Immature natural killer cell (primary cell): ENCODE results near the gene MIS18A. TPM values are rescaled to one million over a fixed set of nuclear protein-coding genes. Genes with fewer than 3 reads are reported as not detected.
"Not testable (repeated sequence)": the region's sequence is repeated elsewhere in the genome, so short reads cannot be mapped to it uniquely, and the experiment has no call there.

Experiments used
- DNase-seq, 3 donors: peaks; one replicate each; pipeline ENCODE4 v3.0.0; 2022; ENCODE audit warnings: mixed read lengths in 1 of 3
- H3K27ac Mint-ChIP-seq, 6 donors: one replicate each; pipeline ENCODE4 v1.8.0; 2020; ENCODE audit warnings: mixed read lengths in 6 of 6, mild to moderate bottlenecking in 5 of 6, inconsistent platforms in 4 of 6, moderate library complexity in 3 of 6
- H3K27me3 Mint-ChIP-seq, 3 donors: one replicate each; pipeline ENCODE4 v1.8.0; 2020 to 2021; ENCODE audit warnings: low read depth in 3 of 3, mild to moderate bottlenecking in 3 of 3, mixed read lengths in 3 of 3, moderate library complexity in 3 of 3, inconsistent platforms in 1 of 3
- H3K36me3 Mint-ChIP-seq, 3 donors: one replicate each; pipeline ENCODE4 v1.8.0; 2020; ENCODE audit warnings: mixed read lengths in 3 of 3, inconsistent platforms in 2 of 3, mild to moderate bottlenecking in 2 of 3
- H3K4me1 Mint-ChIP-seq, 2 donors: one replicate each; pipeline ENCODE4 v1.8.0; 2020; ENCODE audit warnings: inconsistent platforms in 2 of 2, mild to moderate bottlenecking in 2 of 2, mixed read lengths in 2 of 2, moderate library complexity in 1 of 2
- H3K4me3 Mint-ChIP-seq, 5 donors: one replicate each; pipeline ENCODE4 v1.8.0; 2020; ENCODE audit warnings: mild to moderate bottlenecking in 5 of 5, mixed read lengths in 5 of 5, inconsistent platforms in 3 of 5, moderate library complexity in 3 of 5
- H3K9me3 Mint-ChIP-seq, 6 donors: one replicate each; pipeline ENCODE4 v1.8.0; 2020; ENCODE audit warnings: mild to moderate bottlenecking in 6 of 6, mixed read lengths in 6 of 6, inconsistent platforms in 4 of 6, moderate library complexity in 3 of 6
- polyA plus RNA-seq, 3 donors: library from polyadenylated mRNA; unstranded; fragments of 300-500 nt; fragmentation: Illumina TruSeq; gene quantifications; one replicate each; pipeline ENCODE4 v1.2.3, GENCODE V29; 2021

The MIS18A gene
- polyA plus RNA-seq, 3 donors from 2014 or later: 6.3 to 10.3 (median 8.7) TPM

DNA sequence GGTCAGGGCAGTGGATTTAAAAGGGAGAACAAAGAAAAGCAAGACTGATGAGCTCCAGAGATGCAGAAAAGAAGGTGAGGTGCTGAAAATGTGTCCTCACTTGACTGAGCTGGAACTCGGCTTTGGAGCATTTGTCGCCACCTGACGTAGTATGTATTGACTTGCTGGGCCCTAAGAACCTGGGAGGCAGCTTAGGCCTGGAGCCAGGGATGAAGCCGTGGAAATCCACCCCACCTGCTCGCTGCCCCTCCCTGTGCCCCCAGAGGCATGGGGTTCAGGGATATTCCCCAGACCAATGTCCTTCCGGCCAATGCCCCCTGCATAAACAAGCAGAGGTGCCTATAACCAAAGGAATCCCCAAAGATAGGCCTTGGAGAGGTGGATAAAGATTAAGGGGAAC, 34.1 kb upstream of the MIS18A start:
- Mint-ChIP-seq H3K27ac (no peak overlapping the region), H3K27me3 (no peaks in the 10 kb centered on the region), H3K4me1 (no peaks in the 10 kb centered on the region), H3K36me3 (peaks cover 0 to 9% (median 3%) of the 10 kb centered on the region in 3 donors), H3K9me3 (no peaks in the 10 kb centered on the region), H3K4me3 (no peak overlapping the region)
- no peak for DNase-seq

DNA sequence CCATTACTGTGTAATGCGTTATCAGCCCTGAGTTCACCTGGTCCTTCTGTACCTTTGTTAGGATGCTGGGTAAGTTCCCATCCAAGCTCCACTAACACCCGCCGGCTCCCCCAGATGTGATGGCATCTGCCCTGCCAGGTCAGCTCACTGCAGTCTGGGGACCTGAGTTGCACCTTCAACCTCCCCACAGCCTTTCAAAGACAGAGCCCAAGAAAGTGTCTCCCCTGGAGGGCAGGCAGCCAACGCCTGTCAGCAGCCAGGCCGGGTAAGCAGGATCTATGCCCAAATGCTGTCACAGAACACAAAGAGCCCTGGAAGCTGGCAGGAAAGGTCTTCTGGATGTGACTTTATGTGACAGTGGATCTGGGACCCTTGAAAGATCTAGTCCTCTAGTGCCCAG, 33.5 kb upstream of the MIS18A start:
- Mint-ChIP-seq H3K4me1 (no peaks in the 10 kb centered on the region), H3K4me3 (no peak overlapping the region), H3K27me3 (no peaks in the 10 kb centered on the region), H3K9me3 (no peaks in the 10 kb centered on the region), H3K36me3 (peaks cover 0 to 9% (median 3%) of the 10 kb centered on the region in 3 donors), H3K27ac (no peak overlapping the region)
- DNase-seq: no peak

- Mint-ChIP-seq H3K27ac (no peak overlapping the region), H3K4me1 (no peaks in the 10 kb centered on the region), H3K9me3 (no peaks in the 10 kb centered on the region), H3K4me3 (no peak overlapping the region), H3K36me3 (peaks cover 0 to 9% (median 3%) of the 10 kb centered on the region in 3 donors), H3K27me3 (no peaks in the 10 kb centered on the region)
- no peak for DNase-seq
These were observed 32.8 kb upstream of the MIS18A start for GRCh38 chr21:32311621-32312020.

GRCh38 chr21:32310976-32311375, 32.1 kb upstream of the MIS18A start:
- not testable (repeated sequence) for H3K27ac Mint-ChIP-seq, DNase-seq, H3K27me3 Mint-ChIP-seq, H3K4me3 Mint-ChIP-seq, H3K36me3 Mint-ChIP-seq, H3K4me1 Mint-ChIP-seq, H3K9me3 Mint-ChIP-seq

- H3K9me3 Mint-ChIP-seq: no peaks in the 10 kb centered on the region
- no peak for DNase-seq
- H3K4me3 Mint-ChIP-seq: no peak overlapping the region
- H3K27me3 Mint-ChIP-seq: peaks cover 0 to 1% (median 0%) of the 10 kb centered on the region in 3 donors
- H3K27ac Mint-ChIP-seq: no peak overlapping the region
- H3K36me3 Mint-ChIP-seq: peaks cover 0 to 9% (median 3%) of the 10 kb centered on the region in 3 donors
- H3K4me1 Mint-ChIP-seq: no peaks in the 10 kb centered on the region
These were observed 31.1 kb upstream of the MIS18A start for GRCh38 chr21:32309906-32310460.

GRCh38 chr21:32308696-32309095, 29.8 kb upstream of the MIS18A start:
- peaks cover 0 to 4% (median 3%) of the 10 kb centered on the region in 3 donors for H3K36me3 Mint-ChIP-seq
- DNase-seq: no peak
- H3K4me3 Mint-ChIP-seq: no peak overlapping the region
- peaks cover 0 to 1% (median 0%) of the 10 kb centered on the region in 3 donors for H3K27me3 Mint-ChIP-seq
- H3K27ac Mint-ChIP-seq: no peak overlapping the region
- H3K9me3 Mint-ChIP-seq: no peaks in the 10 kb centered on the region
- no peaks in the 10 kb centered on the region for H3K4me1 Mint-ChIP-seq

GRCh38 chr21:32307706-32308105, 28.9 kb upstream of the MIS18A start:
- no peak overlapping the region for H3K4me3 Mint-ChIP-seq
- no peak for DNase-seq
- no peaks in the 10 kb centered on the region for H3K9me3 Mint-ChIP-seq
- H3K4me1 Mint-ChIP-seq: no peaks in the 10 kb centered on the region
- peaks cover 0 to 3% (median 0%) of the 10 kb centered on the region in 3 donors for H3K36me3 Mint-ChIP-seq
- H3K27me3 Mint-ChIP-seq: peaks cover 0 to 1% (median 0%) of the 10 kb centered on the region in 3 donors
- no peak overlapping the region for H3K27ac Mint-ChIP-seq

GRCh38 chr21:32306021-32306780, 27.4 kb upstream of the MIS18A start:
- Mint-ChIP-seq H3K36me3 (peaks cover 0 to 5% (median 0%) of the 10 kb centered on the region in 3 donors), H3K4me3 (no peak overlapping the region), H3K9me3 (no peaks in the 10 kb centered on the region), H3K27me3 (peaks cover 0 to 1% (median 0%) of the 10 kb centered on the region in 3 donors), H3K27ac (no peak overlapping the region), H3K4me1 (no peaks in the 10 kb centered on the region)
- DNase-seq: no peak

DNA sequence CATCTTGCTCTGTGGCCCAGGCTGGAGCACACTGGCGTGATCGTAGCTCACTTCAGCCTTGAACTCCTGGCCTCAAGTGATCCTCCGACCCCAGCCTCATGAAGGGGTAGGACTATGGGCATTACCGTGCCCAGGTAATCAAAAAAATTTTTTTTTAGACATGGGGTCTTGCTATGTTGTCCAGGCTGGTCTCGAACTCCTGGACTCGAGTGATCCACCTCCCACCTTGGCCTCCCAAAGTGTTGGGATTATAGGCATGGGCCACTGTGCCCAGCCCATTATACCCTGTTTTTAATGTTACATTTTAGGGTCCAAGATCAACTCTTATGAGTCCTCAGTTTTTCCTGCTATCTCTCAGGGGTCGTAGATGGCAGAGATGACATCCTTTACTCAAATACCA, 26.1 kb upstream of the MIS18A start:
- H3K4me3 Mint-ChIP-seq: no peak overlapping the region
- no peak overlapping the region for H3K27ac Mint-ChIP-seq
- H3K27me3 Mint-ChIP-seq: peaks cover 0 to 1% (median 0%) of the 10 kb centered on the region in 3 donors
- H3K4me1 Mint-ChIP-seq: no peaks in the 10 kb centered on the region
- DNase-seq: no peak
- peaks cover 0 to 3% (median 0%) of the 10 kb centered on the region in 3 donors for H3K36me3 Mint-ChIP-seq
- H3K9me3 Mint-ChIP-seq: no peaks in the 10 kb centered on the region

DNA sequence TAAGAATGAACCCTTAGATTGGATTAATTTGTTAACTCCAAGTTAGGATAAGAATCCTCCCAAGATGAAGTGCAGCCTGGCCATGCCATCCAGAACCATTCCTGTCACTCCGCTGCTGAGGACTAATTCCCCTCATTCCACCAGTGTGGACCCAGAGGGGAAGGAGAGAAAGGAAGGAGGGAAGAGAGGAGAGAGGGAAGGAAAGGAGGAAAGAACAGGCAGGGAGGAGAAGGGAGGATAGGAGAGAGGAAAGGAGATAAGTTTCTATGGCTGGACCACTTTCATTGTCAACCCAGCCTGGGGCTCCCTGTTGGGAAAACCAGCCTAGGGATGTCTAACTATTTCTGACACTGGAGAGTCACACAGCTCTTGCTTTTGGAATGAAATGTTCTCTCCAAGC, 24.5 kb upstream of the MIS18A start:
- DNase-seq: no peak
- peak overlapping the region in 1 of 6 donors; percentile 46 for H3K27ac Mint-ChIP-seq
- peaks cover 0 to 1% (median 0%) of the 10 kb centered on the region in 3 donors for H3K27me3 Mint-ChIP-seq
- no peaks in the 10 kb centered on the region for H3K9me3 Mint-ChIP-seq
- H3K4me1 Mint-ChIP-seq: no peaks in the 10 kb centered on the region
- H3K36me3 Mint-ChIP-seq: peaks cover 0 to 3% (median 0%) of the 10 kb centered on the region in 3 donors
- H3K4me3 Mint-ChIP-seq: no peak overlapping the region

DNA sequence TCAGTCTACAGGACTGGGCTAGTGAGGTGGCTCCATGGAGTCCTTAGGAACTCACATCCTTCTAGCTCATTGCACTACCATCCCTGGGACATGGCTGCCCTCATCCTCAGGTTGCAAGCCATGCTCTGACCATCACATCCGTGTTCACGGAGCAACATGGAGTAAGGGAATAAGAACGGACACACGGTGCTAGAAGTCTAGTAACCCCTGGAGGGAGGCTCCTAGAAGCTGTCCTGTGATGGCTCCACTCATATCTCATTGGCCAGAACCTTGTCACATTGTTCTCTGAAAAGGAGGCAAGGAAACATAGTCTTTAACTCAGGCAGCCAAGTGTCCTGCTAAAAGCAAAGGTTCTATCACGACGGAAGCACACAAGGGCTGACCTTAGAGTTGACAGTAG, 23.7 kb upstream of the MIS18A start:
- Mint-ChIP-seq H3K27ac (no peak overlapping the region), H3K4me1 (no peaks in the 10 kb centered on the region), H3K9me3 (no peaks in the 10 kb centered on the region), H3K4me3 (no peak overlapping the region), H3K27me3 (peaks cover 0 to 1% (median 0%) of the 10 kb centered on the region in 3 donors), H3K36me3 (peaks cover 0 to 3% (median 0%) of the 10 kb centered on the region in 3 donors)
- no peak for DNase-seq

DNA sequence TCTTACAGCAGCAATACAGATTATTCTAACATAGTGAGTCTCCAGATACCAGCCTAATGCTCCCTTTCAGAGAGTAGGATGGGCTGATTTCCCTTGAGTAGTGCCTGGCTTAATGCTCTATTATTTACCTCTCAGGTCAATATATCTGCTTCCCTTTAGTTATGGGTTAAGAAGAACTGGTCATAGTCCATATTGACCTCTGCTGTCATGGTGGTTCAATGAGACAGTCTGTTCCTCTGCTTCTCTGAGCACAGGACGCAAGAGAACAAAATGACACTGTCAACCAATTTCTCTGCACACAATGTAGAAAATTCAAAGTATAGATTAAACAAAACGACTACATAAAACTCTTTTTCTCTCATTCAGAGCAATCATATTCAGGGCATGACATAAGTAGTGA, 22.7 kb upstream of the MIS18A start:
- Mint-ChIP-seq H3K27me3 (peaks cover 0 to 1% (median 0%) of the 10 kb centered on the region in 3 donors), H3K9me3 (no peaks in the 10 kb centered on the region), H3K27ac (peak overlapping the region in 1 of 6 donors; percentile 38), H3K4me1 (no peaks in the 10 kb centered on the region), H3K36me3 (peaks cover 0 to 3% (median 0%) of the 10 kb centered on the region in 3 donors), H3K4me3 (no peak overlapping the region)
- DNase-seq: no peak

DNA sequence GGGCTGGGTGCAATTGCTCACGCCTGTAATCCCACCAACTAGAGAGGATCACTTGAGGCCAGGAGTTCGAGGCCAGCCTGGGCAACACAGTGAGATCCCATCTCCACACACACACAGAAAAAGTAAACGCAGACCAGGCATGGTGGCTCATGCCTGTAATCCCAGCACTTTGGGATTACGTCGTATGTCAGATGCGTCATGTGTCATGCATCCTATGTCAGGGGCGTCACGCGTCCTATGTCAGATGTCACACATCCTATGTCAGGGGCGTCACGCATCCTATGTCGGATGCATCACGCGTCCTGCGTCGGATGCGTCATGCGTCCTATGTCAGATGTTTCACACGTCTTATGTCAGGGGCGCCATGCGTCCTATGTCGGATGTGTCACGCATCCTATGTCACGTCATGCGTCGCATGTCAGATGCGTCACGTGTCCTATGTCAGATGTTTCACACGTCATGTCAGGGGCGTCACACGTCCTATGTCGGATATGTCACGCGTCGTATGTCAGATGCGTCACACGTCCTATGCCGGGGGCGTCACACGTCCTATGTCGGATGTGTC, 21.4 kb upstream of the MIS18A start:
- DNase-seq: no peak
- Mint-ChIP-seq H3K4me3 (no peak overlapping the region), H3K27me3 (no peaks in the 10 kb centered on the region), H3K9me3 (no peaks in the 10 kb centered on the region), H3K36me3 (peaks cover 0 to 3% (median 0%) of the 10 kb centered on the region in 3 donors), H3K4me1 (no peaks in the 10 kb centered on the region), H3K27ac (no peak overlapping the region)

DNA sequence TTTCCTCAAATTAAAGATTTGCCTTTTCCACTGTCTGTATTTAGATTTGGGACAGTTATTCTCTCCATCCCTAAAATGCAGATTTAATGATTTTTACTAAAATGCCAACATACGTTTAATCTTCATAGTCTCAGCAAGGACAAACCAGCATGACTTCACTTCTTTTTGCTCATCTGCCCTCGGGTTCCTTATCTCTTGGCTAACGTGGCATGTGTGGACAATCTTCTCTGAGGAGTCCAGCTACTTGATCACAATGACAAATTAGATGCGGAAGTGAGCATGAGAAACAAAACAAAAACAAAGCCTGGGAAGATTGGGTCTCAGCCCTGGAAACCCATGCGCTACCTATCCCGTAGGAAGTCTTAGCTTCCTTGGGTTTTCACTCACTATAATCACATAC, 20.8 kb upstream of the MIS18A start:
- Mint-ChIP-seq H3K27ac (no peak overlapping the region), H3K4me3 (no peak overlapping the region), H3K36me3 (peaks cover 0 to 3% (median 0%) of the 10 kb centered on the region in 3 donors), H3K9me3 (no peaks in the 10 kb centered on the region), H3K27me3 (no peaks in the 10 kb centered on the region), H3K4me1 (no peaks in the 10 kb centered on the region)
- no peak for DNase-seq
